Coronary artery (tissue), 2 donors: Measurements from ENCODE around the gene CATSPERD.

Experiments
- DNase-seq: peaks from one replicate; pipeline ENCODE4 v3.0.0-alpha.2; 2017; ENCODE audit warnings: low spot score
- H3K27ac ChIP-seq, 2 donors: fragments of 200-600 bp; sonication (generic); one replicate each; pipeline ENCODE4 v1.5.1; 2016 to 2019
- H3K4me3 ChIP-seq: fragments of 200-600 bp; sonication (generic); 2 replicates; pipeline ENCODE4 v1.5.1; 2016; ENCODE audit warnings: mild to moderate bottlenecking, moderate library complexity
- CTCF ChIP-seq: fragments of 200-600 bp; sonication (generic); IDR thresholded peaks from one replicate; pipeline ENCODE4 v1.5.1; 2019; ENCODE audit warnings: antibody characterized with exemption

CATSPERD gene

DNA sequence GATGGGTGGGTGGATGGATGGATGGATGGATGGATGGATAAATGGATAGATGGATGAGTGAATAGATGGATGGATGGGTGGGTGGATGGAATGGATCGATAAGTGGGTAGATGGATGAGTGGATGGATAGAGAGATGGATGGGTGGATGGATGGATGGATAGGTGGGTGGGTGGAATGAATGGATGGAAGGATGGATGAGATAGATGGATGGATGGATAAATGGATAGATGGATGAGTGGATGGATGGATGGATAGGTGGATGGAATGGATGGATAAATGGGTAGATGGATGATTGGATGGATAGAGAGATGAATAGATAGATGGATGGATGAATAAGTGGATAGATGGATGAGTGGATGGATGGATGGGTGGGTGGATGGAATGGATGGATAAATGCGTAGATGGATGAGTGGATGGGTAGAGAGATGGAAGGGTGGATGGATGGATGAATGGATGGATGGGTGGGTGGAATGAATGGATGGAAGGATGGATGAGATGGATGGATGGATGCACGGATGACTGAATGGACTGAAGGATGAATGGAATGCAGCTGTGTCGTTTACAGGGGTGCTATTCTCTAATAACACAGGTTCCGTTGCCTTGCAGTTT lies 42.3 kb downstream of the CATSPERD start:
- Histone ChIP-seq H3K4me3 (no peak overlapping the region), H3K27ac (no peak overlapping the region)
- DNase-seq, result no peak
- no peak for TF ChIP-seq CTCF

GRCh38 chr19:5765220-5765619 lies 44.8 kb downstream of the CATSPERD start:
- no peak for DNase-seq
- Histone ChIP-seq H3K27ac (no peak overlapping the region), H3K4me3 (no peak overlapping the region)
- no peak for TF ChIP-seq CTCF

GRCh38 chr19:5767949-5768348 lies 47.5 kb downstream of the CATSPERD start:
- no peak for TF ChIP-seq CTCF
- no peak overlapping the region for H3K4me3 ChIP-seq
- DNase-seq, result no peak
- no peak overlapping the region for H3K27ac ChIP-seq

DNA sequence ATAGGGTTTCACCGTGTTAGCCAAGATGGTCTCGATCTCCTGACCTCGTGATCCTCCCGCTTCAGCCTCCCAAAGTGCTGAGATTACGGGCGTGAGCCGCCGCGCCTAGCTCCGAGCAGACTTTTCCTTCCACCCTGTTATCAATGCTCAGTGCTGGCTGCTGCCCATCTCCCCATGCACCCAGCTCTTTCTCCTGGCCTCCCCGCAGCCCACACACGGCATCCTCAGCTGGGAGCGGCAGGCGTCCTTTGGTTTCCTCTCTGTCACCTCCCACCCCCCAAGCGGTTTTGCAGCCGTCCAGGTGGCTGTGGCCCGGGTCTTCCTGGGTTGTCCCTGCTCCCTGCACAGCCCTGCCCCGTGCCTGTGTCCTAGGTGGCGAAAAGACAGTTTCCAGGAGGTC lies 52.0 kb downstream of the CATSPERD start:
- Histone ChIP-seq H3K4me3 (no peak overlapping the region), H3K27ac (no peak overlapping the region)
- no peak for TF ChIP-seq CTCF
- no peak for DNase-seq

GRCh38 chr19:5773276-5773675 lies 52.8 kb downstream of the CATSPERD start:
- TF ChIP-seq CTCF, result no peak
- H3K27ac ChIP-seq, result no peak overlapping the region
- DNase-seq, result no peak
- H3K4me3 ChIP-seq, result no peak overlapping the region

GRCh38 chr19:5774921-5775320 lies 54.5 kb downstream of the CATSPERD start:
- Histone ChIP-seq H3K4me3 (no peak overlapping the region), H3K27ac (no peak overlapping the region)
- TF ChIP-seq CTCF, result no peak
- no peak for DNase-seq

DNA sequence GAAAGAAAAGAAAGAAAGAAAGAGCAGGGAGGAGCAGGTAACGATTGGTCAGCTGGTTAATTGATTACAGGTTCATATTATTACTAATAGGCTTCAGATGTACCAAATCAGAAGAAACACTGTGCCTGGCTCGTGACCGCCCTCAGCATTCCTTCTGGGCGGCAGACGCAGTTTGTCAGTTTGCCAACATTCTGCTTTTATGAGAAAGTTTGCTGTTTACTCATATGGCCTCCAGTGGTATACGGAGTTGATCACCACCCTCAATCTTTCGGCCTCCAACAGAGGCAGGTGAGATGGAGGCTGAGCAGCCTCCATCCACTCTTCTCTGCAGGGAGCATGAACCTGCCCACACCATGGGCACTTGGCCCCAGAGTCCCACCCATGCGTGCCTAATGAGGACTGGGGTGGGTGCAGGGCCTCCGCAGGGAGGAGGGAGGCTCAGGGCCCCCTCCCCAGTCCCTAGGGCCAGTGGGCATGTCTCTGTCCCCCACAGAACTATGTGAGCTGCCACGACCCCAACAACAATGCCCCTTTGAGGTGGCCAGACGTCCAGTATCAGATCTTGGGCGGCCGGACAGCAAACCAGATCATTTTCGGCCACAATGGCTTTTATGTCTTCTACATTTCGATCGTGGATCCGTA lies 55.4 kb downstream of the CATSPERD start:
- no peak for TF ChIP-seq CTCF
- no peak overlapping the region for H3K4me3 ChIP-seq
- H3K27ac ChIP-seq, result no peak overlapping the region
- no peak for DNase-seq
